Stomach (tissue), 9 donors: ENCODE measurements around the gene GNAS-AS1. TPM values are rescaled to one million over a fixed set of nuclear protein-coding genes. Genes with fewer than 3 reads are reported as not detected.

Experiments
- DNase-seq, 2 donors: peaks; one replicate each; pipeline versions ENCODE4 v3.0.0 to v3.0.0-alpha.2; 2013 to 2019
- H3K27ac ChIP-seq, 5 donors: fragments of 200-600 bp in 4 of 5; sonication (generic) in 4 of 5; one replicate each; pipeline ENCODE4 v1.5.1; 2013 to 2019; ENCODE audit warnings: mild to moderate bottlenecking in 1 of 5, moderate library complexity in 1 of 5
- H3K27me3 ChIP-seq, 3 donors: fragments of 200-600 bp; sonication (generic); one replicate each; pipeline ENCODE4 v1.5.1; 2017 to 2019; ENCODE audit warnings: mixed run types in 1 of 3
- H3K36me3 ChIP-seq, 4 donors: fragments of 200-600 bp; sonication (generic); 1 replicate in 3 of 4; 2 replicates in 1 of 4; pipeline ENCODE4 v1.5.1; 2016 to 2019
- H3K4me1 ChIP-seq, 4 donors: fragments of 200-600 bp; sonication (generic); one replicate each; pipeline ENCODE4 v1.5.1; 2016 to 2019
- H3K4me3 ChIP-seq, 4 donors: fragments of 200-600 bp; sonication (generic) in 3 of 4; one replicate each; pipeline ENCODE4 v1.5.1; 2016 to 2019; ENCODE audit warnings: mild to moderate bottlenecking in 1 of 4
- H3K9me3 ChIP-seq, 4 donors: fragments of 200-600 bp; sonication (generic); one replicate each; pipeline ENCODE4 v1.5.1; 2016 to 2019
- CTCF ChIP-seq, 7 experiments: fragments of 450-650 bp in 4 of 7; fragments of 200-600 bp in 3 of 7; sonication (generic) in 3 of 7; IDR thresholded peaks; one replicate each; pipeline ENCODE4 v1.5.1; 2016 to 2019; ENCODE audit warnings: antibody characterized with exemption in 7 of 7, control low read depth in 2 of 7, mild to moderate bottlenecking in 1 of 7
- EP300 ChIP-seq: sonication (generic); formaldehyde crosslinking; IDR thresholded peaks from one replicate; pipeline ENCODE4 v1.6.1; 2017; ENCODE audit warnings: antibody characterized with exemption
- POLR2A ChIP-seq, 4 donors: fragments of 450-650 bp; IDR thresholded peaks; one replicate each; pipeline ENCODE4 v1.6.1; 2016; ENCODE audit warnings: antibody characterized with exemption in 4 of 4, control low read depth in 2 of 4, mild to moderate bottlenecking in 1 of 4, moderate library complexity in 1 of 4
- POLR2AphosphoS5 ChIP-seq, 3 donors: sonication (generic); formaldehyde crosslinking; IDR thresholded peaks; one replicate each; pipeline ENCODE4 v1.6.1; 2016; ENCODE audit warnings: antibody characterized with exemption in 3 of 3
- WGBS, 5 donors: extraction: QIAGEN DNeasy Blood & Tissue Kit in 3 of 5; methylation state at CpG; one replicate each; pipeline versions ENCODE4 v1.1.5 to v1.1.7; 2013 to 2018; 5-methylcytosine and 5-hydroxymethylcytosine counted together
- intact Hi-C: fragments of 100-400 bp; cut with DNase I; formaldehyde crosslinking; loops from one replicate; pipeline ENCODE4 v1.15.1; 2023; ENCODE audit warnings: low total_unique reads
- polyA plus RNA-seq, 3 donors: library from polyadenylated mRNA; stranded (reverse); fragments of 200-250 nt; gene quantifications; one replicate each; pipeline ENCODE4 v1.2.3, GENCODE V29; 2013
- total RNA-seq, 5 donors: library from RNA; depleted of rRNA; stranded (reverse); fragments of >200 nt; gene quantifications; one replicate each; pipeline versions ENCODE4 v1.1.0 to v1.2.3, GENCODE V29; 2014 to 2016
- donor health status: healthy with polysubstance abuse.
- donor health status: Bipolar disorder and iron deficiency.
- donor health status: healthy.

GNAS-AS1 gene
- total and polyA plus RNA-seq, 8 donors: 0.15 to 45.5 (median 1.8) TPM; not detected in 4

- intact Hi-C loops: no loop called here
- Histone ChIP-seq H3K9me3 (no peaks in the 10 kb centered on the region), H3K27ac (no peak overlapping the region), H3K4me3 (no peak overlapping the region), H3K36me3 (no peaks in the 10 kb centered on the region), H3K27me3 (peaks cover 0 to 52% (median 5%) of the 10 kb centered on the region in 3 donors), H3K4me1 (no peaks in the 10 kb centered on the region)
- TF ChIP-seq EP300: no peak
- no peak for TF ChIP-seq POLR2A (IDR thresholded peaks at IDR 0.05)
- no peak for TF ChIP-seq POLR2AphosphoS5 (IDR thresholded peaks at IDR 0.05)
- TF ChIP-seq CTCF (IDR thresholded peaks at IDR 0.05): no peak
- 64 to 77% (median 72%) methylated on average over 9 to 15 of the region's 15 CpGs for WGBS, 5 donors
- DNase-seq: no peak
Observed at GRCh38 chr20:58784321-58785074, 66.2 kb downstream of the GNAS-AS1 start.

- intact Hi-C loops: no loop called here
- Histone ChIP-seq H3K36me3 (no peaks in the 10 kb centered on the region), H3K4me1 (no peaks in the 10 kb centered on the region), H3K27me3 (peaks cover 0 to 49% (median 5%) of the 10 kb centered on the region in 3 donors), H3K9me3 (no peaks in the 10 kb centered on the region), H3K27ac (no peak overlapping the region), H3K4me3 (no peak overlapping the region)
- WGBS, 5 donors: 65 to 83% (median 80%) methylated on average over 12 of the region's 12 CpGs
- TF ChIP-seq POLR2AphosphoS5 (IDR thresholded peaks at IDR 0.05) (no peak), CTCF (IDR thresholded peaks at IDR 0.05) (no peak), POLR2A (IDR thresholded peaks at IDR 0.05) (no peak), EP300 (no peak)
- DNase-seq: peak in 1 of 2 donors; percentile 72
Observed at GRCh38 chr20:58783511-58784011, 67.1 kb downstream of the GNAS-AS1 start.

DNA sequence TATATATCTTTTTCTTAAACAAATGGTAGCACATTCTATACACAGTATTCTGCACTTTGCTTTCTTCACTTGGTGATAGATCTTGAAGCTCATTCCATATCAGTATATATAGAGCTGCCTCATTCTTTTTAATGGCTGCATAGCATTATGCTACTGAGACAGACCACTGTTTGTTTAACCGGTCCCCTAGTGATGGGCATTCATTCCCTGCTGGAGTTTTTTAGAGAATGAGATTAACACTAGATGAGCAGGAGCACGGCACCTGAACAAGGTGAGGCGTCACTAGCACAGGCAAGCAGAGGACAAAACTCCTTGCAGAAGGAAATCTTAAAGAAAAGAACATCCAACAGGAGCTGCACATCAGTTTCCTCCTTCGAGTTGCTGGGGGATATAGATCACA lies 69.6 kb downstream of the GNAS-AS1 start:
- no peaks in the 10 kb centered on the region for H3K36me3 ChIP-seq
- intact Hi-C loops: no loop called here
- WGBS, 5 donors: 37 to 56% (median 45%) methylated on average over 4 of the region's 4 CpGs
- DNase-seq: no peak
- H3K4me3 ChIP-seq: no peak overlapping the region
- H3K27ac ChIP-seq: no peak overlapping the region
- H3K27me3 ChIP-seq: peaks cover 0 to 66% (median 5%) of the 10 kb centered on the region in 3 donors
- H3K9me3 ChIP-seq: no peaks in the 10 kb centered on the region
- TF ChIP-seq POLR2A (IDR thresholded peaks at IDR 0.05) (no peak), EP300 (no peak), POLR2AphosphoS5 (IDR thresholded peaks at IDR 0.05) (no peak), CTCF (IDR thresholded peaks at IDR 0.05) (no peak)
- H3K4me1 ChIP-seq: no peaks in the 10 kb centered on the region

- 66 to 72% (median 71%) methylated on average over 9 of the region's 9 CpGs for WGBS, 5 donors
- no peaks in the 10 kb centered on the region for H3K36me3 ChIP-seq
- intact Hi-C loops: no loop called here
- no peaks in the 10 kb centered on the region for H3K9me3 ChIP-seq
- TF ChIP-seq POLR2A (IDR thresholded peaks at IDR 0.05) (no peak), EP300 (no peak), POLR2AphosphoS5 (IDR thresholded peaks at IDR 0.05) (no peak), CTCF (IDR thresholded peaks at IDR 0.05) (no peak)
- no peak overlapping the region for H3K4me3 ChIP-seq
- H3K4me1 ChIP-seq: no peaks in the 10 kb centered on the region
- no peak overlapping the region for H3K27ac ChIP-seq
- H3K27me3 ChIP-seq: peaks cover 0 to 64% (median 5%) of the 10 kb centered on the region in 3 donors
- DNase-seq: no peak
Observed at GRCh38 chr20:58778760-58779159, 71.9 kb downstream of the GNAS-AS1 start.
